Mesendoderm (in vitro differentiated cells): ENCODE measurements around the gene ANKMY1.

Experiments
- DNase-seq: peaks from one replicate; pipeline ENCODE4 v3.0.0; 2013
- H2AK5ac ChIP-seq: 2 replicates; pipeline ENCODE4 v1.6.1; 2013; ENCODE audit warnings: low read length, inconsistent platforms
- H2BK120ac ChIP-seq: 2 replicates; pipeline ENCODE4 v1.6.1; 2013; ENCODE audit warnings: low read depth, mild to moderate bottlenecking, low read length, moderate library complexity, mixed read lengths
- H2BK15ac ChIP-seq: replicated peaks from 2 replicates; pipeline ENCODE4 v1.6.1; 2013; ENCODE audit warnings: low read depth, mild to moderate bottlenecking, moderate library complexity
- H2BK5ac ChIP-seq: 2 replicates; pipeline ENCODE4 v1.6.1; 2013; ENCODE audit warnings: low read length, inconsistent platforms
- H3K18ac ChIP-seq: 2 replicates; pipeline ENCODE4 v1.6.1; 2013; ENCODE audit warnings: mild to moderate bottlenecking, low read length, mixed read lengths
- H3K23ac ChIP-seq: one replicate; pipeline ENCODE4 v1.6.1; 2013; ENCODE audit warnings: low read length
- H3K27ac ChIP-seq: 2 replicates; pipeline ENCODE4 v1.5.1; 2013; ENCODE audit warnings: low read depth, mild to moderate bottlenecking, inconsistent platforms, low read length, moderate library complexity
- H3K27me3 ChIP-seq: 2 replicates; pipeline ENCODE4 v1.6.1; 2013; ENCODE audit warnings: low read length, control low read depth, mild to moderate bottlenecking, inconsistent platforms; ENCODE audit not compliant: insufficient read depth, poor library complexity
- H3K36me3 ChIP-seq: 2 replicates; pipeline ENCODE4 v1.6.1; 2013; ENCODE audit warnings: low read length, inconsistent platforms; ENCODE audit not compliant: control insufficient read depth, insufficient read depth
- H3K4ac ChIP-seq: one replicate; pipeline ENCODE4 v1.6.1; 2013; ENCODE audit warnings: low read depth, mild to moderate bottlenecking, low read length, moderate library complexity
- H3K4me1 ChIP-seq: 2 replicates; pipeline ENCODE4 v1.6.1; 2013; ENCODE audit warnings: low read depth, low read length, inconsistent platforms; ENCODE audit not compliant: control insufficient read depth
- H3K4me2 ChIP-seq: 2 replicates; pipeline ENCODE4 v1.6.1; 2013; ENCODE audit warnings: low read length
- H3K4me3 ChIP-seq: 2 replicates; pipeline ENCODE4 v1.5.1; 2013; ENCODE audit warnings: mild to moderate bottlenecking, low read length
- H3K56ac ChIP-seq: one replicate; pipeline ENCODE4 v1.6.1; 2013; ENCODE audit warnings: low read length
- H3K79me1 ChIP-seq: 2 replicates; pipeline ENCODE4 v1.6.1; 2013; ENCODE audit warnings: low read length, inconsistent platforms
- H3K79me2 ChIP-seq: 2 replicates; pipeline ENCODE4 v1.6.1; 2013; ENCODE audit warnings: mild to moderate bottlenecking, low read length; ENCODE audit not compliant: control insufficient read depth, insufficient read depth
- H3K9ac ChIP-seq: 2 replicates; pipeline ENCODE4 v1.6.1; 2013; ENCODE audit warnings: low read length, inconsistent platforms
- H4K5ac ChIP-seq: one replicate; pipeline ENCODE4 v1.6.1; 2013; ENCODE audit warnings: low read length
- H4K8ac ChIP-seq: one replicate; pipeline ENCODE4 v1.6.1; 2013; ENCODE audit warnings: low read depth, mild to moderate bottlenecking, control low read depth, low read length, moderate library complexity
- WGBS: extraction: QIAGEN DNeasy Blood & Tissue Kit; methylation state at CpG from one replicate; pipeline ENCODE4 v1.1.7; 2013; ENCODE audit warnings: low lambda C conversion rate, missing lambda C conversion rate; ENCODE audit not compliant: insufficient coverage; ENCODE audit errors: extremely low coverage; 5-methylcytosine and 5-hydroxymethylcytosine counted together

ANKMY1 gene

GRCh38 chr2:240465268-240465764 is 92.5 kb downstream of the ANKMY1 start:
- Histone ChIP-seq H3K18ac (no peak overlapping the region), H2BK5ac (no peak overlapping the region), H4K8ac (no peak overlapping the region), H3K27ac (no peak overlapping the region), H3K79me2 (no peaks in the 10 kb centered on the region), H2AK5ac (no peak overlapping the region), H3K79me1 (no peaks in the 10 kb centered on the region), H3K4ac (no peak overlapping the region), H3K4me2 (no peak overlapping the region), H2BK120ac (no peak overlapping the region), H3K23ac (no peak overlapping the region), H2BK15ac (no peak overlapping the region), H4K5ac (no peak overlapping the region), H3K56ac (no peak overlapping the region), H3K36me3 (no peaks in the 10 kb centered on the region), H3K4me1 (no peaks in the 10 kb centered on the region), H3K27me3 (no peaks in the 10 kb centered on the region), H3K4me3 (no peak overlapping the region), H3K9ac (no peak overlapping the region)
- DNase-seq, result no peak
- no CpG with 5 or more reads among the region's 22 CpGs for WGBS

GRCh38 chr2:240464514-240465241 is 93.1 kb downstream of the ANKMY1 start:
- Histone ChIP-seq H3K79me1 (no peaks in the 10 kb centered on the region), H3K36me3 (no peaks in the 10 kb centered on the region), H3K23ac (no peak overlapping the region), H3K18ac (no peak overlapping the region), H3K79me2 (no peaks in the 10 kb centered on the region), H4K8ac (no peak overlapping the region), H3K4me2 (no peak overlapping the region), H3K56ac (no peak overlapping the region), H3K4ac (no peak overlapping the region), H3K9ac (no peak overlapping the region), H2BK15ac (no peak overlapping the region), H3K27me3 (no peaks in the 10 kb centered on the region), H4K5ac (no peak overlapping the region), H3K4me1 (no peaks in the 10 kb centered on the region), H3K27ac (no peak overlapping the region), H2BK5ac (no peak overlapping the region), H2BK120ac (no peak overlapping the region), H2AK5ac (no peak overlapping the region), H3K4me3 (no peak overlapping the region)
- WGBS, result no CpG with 5 or more reads among the region's 43 CpGs
- DNase-seq, result no peak

DNA sequence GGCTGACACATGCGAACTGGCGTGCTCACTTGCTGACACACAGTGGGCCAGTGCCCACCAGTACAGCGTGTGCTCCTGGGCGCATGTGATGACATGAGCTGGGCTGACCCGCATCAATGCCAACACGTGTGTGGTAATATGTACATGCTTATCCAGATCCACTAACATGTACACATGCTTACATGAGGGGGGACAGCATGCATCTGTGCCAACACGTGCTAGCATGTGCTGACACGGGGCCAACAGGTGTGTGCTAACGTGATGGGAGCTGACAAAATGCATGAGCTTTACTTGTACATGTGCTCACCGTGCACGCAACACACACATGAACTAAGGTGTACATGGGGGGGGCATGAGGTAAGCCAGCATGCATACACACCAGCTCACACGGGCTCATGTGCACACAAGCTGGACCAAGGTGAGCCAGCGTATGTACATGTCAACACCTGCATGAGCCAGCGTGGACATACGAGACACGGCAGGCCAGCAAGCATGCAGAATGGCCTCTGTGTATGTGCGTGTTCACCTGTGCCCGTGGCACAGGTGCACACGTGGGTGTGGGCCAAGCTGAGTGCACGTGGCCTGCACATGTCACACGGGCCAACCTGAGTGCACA is 93.8 kb downstream of the ANKMY1 start:
- no peak overlapping the region for H3K4ac ChIP-seq
- H4K5ac ChIP-seq, result no peak overlapping the region
- H3K36me3 ChIP-seq, result no peaks in the 10 kb centered on the region
- no peak for DNase-seq
- H2BK5ac ChIP-seq, result no peak overlapping the region
- WGBS, result no CpG with 5 or more reads among the region's 21 CpGs
- H3K23ac ChIP-seq, result no peak overlapping the region
- H3K4me3 ChIP-seq, result no peak overlapping the region
- H3K79me2 ChIP-seq, result no peaks in the 10 kb centered on the region
- H2AK5ac ChIP-seq, result no peak overlapping the region
- H3K27me3 ChIP-seq, result no peaks in the 10 kb centered on the region
- H2BK120ac ChIP-seq, result no peak overlapping the region
- H3K79me1 ChIP-seq, result no peaks in the 10 kb centered on the region
- no peak overlapping the region for H3K27ac ChIP-seq
- H2BK15ac ChIP-seq, result no peak overlapping the region
- no peak overlapping the region for H4K8ac ChIP-seq
- H3K18ac ChIP-seq, result no peak overlapping the region
- H3K4me2 ChIP-seq, result no peak overlapping the region
- no peak overlapping the region for H3K56ac ChIP-seq
- H3K9ac ChIP-seq, result no peak overlapping the region
- no peaks in the 10 kb centered on the region for H3K4me1 ChIP-seq

DNA sequence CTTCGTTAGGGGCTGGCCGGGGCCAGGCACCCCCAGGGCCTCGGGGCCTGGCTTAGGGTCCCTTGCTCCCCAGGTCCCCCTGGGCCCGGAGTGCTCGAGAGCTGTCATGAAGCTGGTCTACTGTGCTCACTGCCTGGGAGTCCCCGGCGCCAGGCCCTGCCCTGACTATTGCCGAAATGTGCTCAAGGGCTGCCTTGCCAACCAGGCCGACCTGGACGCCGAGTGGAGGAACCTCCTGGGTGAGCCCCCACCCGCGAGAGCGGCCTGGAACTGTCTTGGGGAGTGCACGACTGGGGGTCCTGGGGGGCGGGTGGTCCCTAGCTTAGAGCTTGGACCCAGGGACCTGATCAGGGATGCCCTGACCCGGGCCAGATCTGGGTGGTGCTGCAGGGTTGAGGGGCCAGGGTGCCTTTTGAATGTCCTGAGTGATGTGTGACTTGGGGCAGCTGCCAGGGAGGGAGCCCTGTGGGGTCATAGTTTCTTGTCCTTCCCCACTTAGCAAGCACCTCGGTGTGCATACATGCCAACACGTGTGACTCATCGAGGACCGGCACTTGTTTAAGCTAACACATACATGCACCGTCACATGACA is 94.4 kb downstream of the ANKMY1 start:
- no peak overlapping the region for H3K56ac ChIP-seq
- no peak overlapping the region for H4K5ac ChIP-seq
- no peak overlapping the region for H2BK15ac ChIP-seq
- H4K8ac ChIP-seq, result no peak overlapping the region
- H2AK5ac ChIP-seq, result no peak overlapping the region
- H3K23ac ChIP-seq, result no peak overlapping the region
- H3K27ac ChIP-seq, result no peak overlapping the region
- DNase-seq, result no peak
- no CpG with 5 or more reads among the region's 22 CpGs for WGBS
- no peaks in the 10 kb centered on the region for H3K79me1 ChIP-seq
- no peak overlapping the region for H3K4me2 ChIP-seq
- no peak overlapping the region for H2BK120ac ChIP-seq
- no peak overlapping the region for H2BK5ac ChIP-seq
- no peak overlapping the region for H3K9ac ChIP-seq
- no peak overlapping the region for H3K4me3 ChIP-seq
- H3K4me1 ChIP-seq, result peaks cover under 1% of the 10 kb centered on the region
- H3K27me3 ChIP-seq, result no peaks in the 10 kb centered on the region
- H3K36me3 ChIP-seq, result no peaks in the 10 kb centered on the region
- H3K18ac ChIP-seq, result no peak overlapping the region
- no peak overlapping the region for H3K4ac ChIP-seq
- H3K79me2 ChIP-seq, result no peaks in the 10 kb centered on the region

GRCh38 chr2:240462707-240463273 is 95.0 kb downstream of the ANKMY1 start:
- Histone ChIP-seq H3K4me3 (no peak overlapping the region), H3K36me3 (no peaks in the 10 kb centered on the region), H3K4me1 (peaks cover 5% of the 10 kb centered on the region)

More at GRCh38 chr2:240462707-240463273, 95.0 kb downstream of the ANKMY1 start:
- Histone ChIP-seq H4K5ac (no peak overlapping the region), H3K79me2 (no peaks in the 10 kb centered on the region), H2BK15ac (no peak overlapping the region), H4K8ac (no peak overlapping the region), H3K79me1 (no peaks in the 10 kb centered on the region), H3K4ac (no peak overlapping the region), H3K27ac (no peak overlapping the region), H3K18ac (no peak overlapping the region), H2AK5ac (no peak overlapping the region), H3K4me2 (no peak overlapping the region), H3K23ac (no peak overlapping the region), H2BK5ac (no peak overlapping the region), H3K27me3 (no peaks in the 10 kb centered on the region), H3K9ac (no peak overlapping the region), H2BK120ac (no peak overlapping the region), H3K56ac (no peak overlapping the region)
- no CpG with 5 or more reads among the region's 16 CpGs for whole genome bisulfite sequencing
- DNase-seq, result no peak
